ENCODE measurements around the gene HMGXB4. TPM values are rescaled to one million over a fixed set of nuclear protein-coding genes. Genes with fewer than 3 reads are reported as not detected.
A peak's percentile ranks its signal among the peaks of the same experiment; 100 is the strongest.

The HMGXB4 gene
- total RNA-seq, 4 donors from 2014 or later: 15.0 to 39.3 (median 20.3) TPM

- H3K36me3 ChIP-seq: peaks cover 48% of the 10 kb centered on the region
- H3K4me3 ChIP-seq: no peak overlapping the region
- no peaks in the 10 kb centered on the region for H3K27me3 ChIP-seq
- H3K27ac ChIP-seq: no peak overlapping the region
- H3K9me3 ChIP-seq: no peaks in the 10 kb centered on the region
- TF ChIP-seq CTCF (IDR thresholded peaks at IDR 0.05): no peak
- TF ChIP-seq POLR2AphosphoS5 (IDR thresholded peaks at IDR 0.05): no peak
- TF ChIP-seq POLR2A (IDR thresholded peaks at IDR 0.05): no peak
- TF ChIP-seq EP300 (IDR thresholded peaks at IDR 0.05): no peak
- DNase-seq (ENCODE audit: low spot score in 2 of 2): peak in 1 of 2 donors; percentile 46
- peaks cover 45% of the 10 kb centered on the region for H3K4me1 ChIP-seq
- WGBS: 87% methylated on average over 12 of the region's 12 CpGs
Observed at GRCh38 chr22:35317680-35318290, 60.5 kb downstream of the HMGXB4 start.

- Histone ChIP-seq H3K9me3 (no peaks in the 10 kb centered on the region), H3K4me3 (no peak overlapping the region), H3K27ac (no peak overlapping the region), H3K4me1 (peaks cover 37% of the 10 kb centered on the region), H3K36me3 (peaks cover 56% of the 10 kb centered on the region), H3K27me3 (no peaks in the 10 kb centered on the region)
- WGBS: 88% methylated on average over 22 of the region's 24 CpGs
- TF ChIP-seq POLR2A (IDR thresholded peaks at IDR 0.05) (no peak), CTCF (IDR thresholded peaks at IDR 0.05) (no peak), POLR2AphosphoS5 (IDR thresholded peaks at IDR 0.05) (no peak), EP300 (IDR thresholded peaks at IDR 0.05) (no peak)
- no peak for DNase-seq (ENCODE audit: low spot score in 2 of 2)
Observed at GRCh38 chr22:35318346-35319215, 61.3 kb downstream of the HMGXB4 start.

GRCh38 chr22:35319244-35319985 is 62.1 kb downstream of the HMGXB4 start:
- no peaks in the 10 kb centered on the region for H3K27me3 ChIP-seq
- TF ChIP-seq POLR2AphosphoS5 (IDR thresholded peaks at IDR 0.05) (no peak), EP300 (IDR thresholded peaks at IDR 0.05) (no peak), CTCF (IDR thresholded peaks at IDR 0.05) (no peak), POLR2A (IDR thresholded peaks at IDR 0.05) (no peak)
- H3K9me3 ChIP-seq: no peaks in the 10 kb centered on the region
- H3K4me1 ChIP-seq: peaks cover 29% of the 10 kb centered on the region
- H3K27ac ChIP-seq: no peak overlapping the region
- H3K36me3 ChIP-seq: peaks cover 65% of the 10 kb centered on the region
- WGBS: 90% methylated on average over 9 of the region's 18 CpGs
- no peak overlapping the region for H3K4me3 ChIP-seq
- no peak for DNase-seq (ENCODE audit: low spot score in 2 of 2)

- no peak for DNase-seq (ENCODE audit: low spot score in 2 of 2)
- Histone ChIP-seq H3K36me3 (peaks cover 92% of the 10 kb centered on the region), H3K27me3 (no peaks in the 10 kb centered on the region), H3K9me3 (no peaks in the 10 kb centered on the region), H3K4me3 (no peak overlapping the region), H3K4me1 (peaks cover 3% of the 10 kb centered on the region), H3K27ac (no peak overlapping the region)
- 84% methylated on average over 9 of the region's 10 CpGs for whole genome bisulfite sequencing
- no peak for TF ChIP-seq POLR2A (IDR thresholded peaks at IDR 0.05)
Observed at GRCh38 chr22:35322126-35322525, 64.8 kb downstream of the HMGXB4 start.

- Histone ChIP-seq H3K27me3 (no peaks in the 10 kb centered on the region), H3K36me3 (peaks cover 95% of the 10 kb centered on the region), H3K4me3 (no peak overlapping the region), H3K27ac (no peak overlapping the region), H3K9me3 (no peaks in the 10 kb centered on the region), H3K4me1 (no peaks in the 10 kb centered on the region)
- no peak for TF ChIP-seq EP300 (IDR thresholded peaks at IDR 0.05)
- TF ChIP-seq POLR2AphosphoS5 (IDR thresholded peaks at IDR 0.05): no peak
- TF ChIP-seq POLR2A (IDR thresholded peaks at IDR 0.05): no peak
- no peak for TF ChIP-seq CTCF (IDR thresholded peaks at IDR 0.05)
- 86% methylated on average over 7 of the region's 15 CpGs for WGBS
- DNase-seq (ENCODE audit: low spot score in 2 of 2): no peak
Observed at GRCh38 chr22:35322893-35323292, 65.6 kb downstream of the HMGXB4 start.

Data from suprapubic skin (tissue), 4 donors.